HEK293T (cell line): ENCODE results near the gene DNAJC4.

Experiments used
- CTCF ChIA-PET: fragments of 350-600 bp; formaldehyde crosslinking; extraction: SDS; loops from one replicate; lab custom pipeline; 2021; ENCODE audit warnings: antibody characterized with exemption, inconsistent platforms; lab: Yijun Ruan, JAX
- POLR2A ChIA-PET: fragments of 350-600 bp; formaldehyde crosslinking; extraction: SDS; loops from one replicate; lab custom pipeline; 2020; ENCODE audit warnings: antibody characterized with exemption, inconsistent platforms; lab: Yijun Ruan, JAX
- DNase-seq: peaks from one replicate; pipeline ENCODE4 v3.0.0; 2012; ENCODE audit warnings: mixed read lengths; ENCODE audit errors: extremely low spot score
- ARNT ChIP-seq: fragments of 450-650 bp; IDR thresholded peaks from 2 replicates; pipeline ENCODE4 v1.6.1; 2017; ENCODE audit warnings: mild to moderate bottlenecking
- BHLHE40 ChIP-seq: fragments of 450-650 bp; IDR thresholded peaks from 2 replicates; pipeline ENCODE4 v1.6.1; 2016; ENCODE audit warnings: mild to moderate bottlenecking, moderate library complexity, borderline replicate concordance
- CTBP1 ChIP-seq: fragments of 450-650 bp; IDR thresholded peaks from 2 replicates; pipeline ENCODE4 v1.6.1; 2016; ENCODE audit warnings: borderline replicate concordance
- ELF4 ChIP-seq: fragments of 450-650 bp; IDR thresholded peaks from 2 replicates; pipeline ENCODE4 v1.6.1; 2017; ENCODE audit warnings: antibody characterized with exemption
- FOXA1 ChIP-seq: fragments of 450-650 bp; IDR thresholded peaks from 2 replicates; pipeline ENCODE4 v1.6.1; 2016; ENCODE audit warnings: mild to moderate bottlenecking
- FOXK2 ChIP-seq: fragments of 450-650 bp; IDR thresholded peaks from 2 replicates; pipeline ENCODE4 v1.6.1; 2016; ENCODE audit warnings: mild to moderate bottlenecking
- FOXM1 ChIP-seq: fragments of 450-650 bp; IDR thresholded peaks from 2 replicates; pipeline ENCODE4 v1.6.1; 2017; ENCODE audit warnings: mild to moderate bottlenecking, borderline replicate concordance
- HDGF ChIP-seq: fragments of 450-650 bp; IDR thresholded peaks from 2 replicates; pipeline ENCODE4 v1.6.1; 2017; ENCODE audit warnings: antibody characterized with exemption, borderline replicate concordance
- L3MBTL2 ChIP-seq: fragments of 450-650 bp; conservative IDR thresholded peaks from 2 replicates; pipeline ENCODE4 v1.6.1; 2016; ENCODE audit warnings: mild to moderate bottlenecking
- LEF1 ChIP-seq: fragments of 450-650 bp; IDR thresholded peaks from 2 replicates; pipeline ENCODE4 v1.6.1; 2017; ENCODE audit warnings: mild to moderate bottlenecking, borderline replicate concordance
- NFRKB ChIP-seq: fragments of 450-650 bp; IDR thresholded peaks from 2 replicates; pipeline ENCODE4 v1.6.1; 2016; ENCODE audit warnings: mild to moderate bottlenecking, moderate library complexity
- SP1 ChIP-seq: fragments of 450-650 bp; IDR thresholded peaks from 2 replicates; pipeline ENCODE4 v1.6.1; 2017
- SUZ12 ChIP-seq: fragments of 450-650 bp; IDR thresholded peaks from 2 replicates; pipeline ENCODE4 v1.6.1; 2016; ENCODE audit warnings: mild to moderate bottlenecking
- TARDBP ChIP-seq: fragments of 450-650 bp; IDR thresholded peaks from 2 replicates; pipeline ENCODE4 v1.6.1; 2016
- ZNF384 ChIP-seq: fragments of 450-650 bp; IDR thresholded peaks from 2 replicates; pipeline ENCODE4 v1.6.1; 2016
- TF ChIP-seq, protein P1 (sequence below): fragments of 450-650 bp; IDR thresholded peaks from 2 replicates; pipeline ENCODE4 v1.6.1; 2016

The DNAJC4 gene

DNA sequence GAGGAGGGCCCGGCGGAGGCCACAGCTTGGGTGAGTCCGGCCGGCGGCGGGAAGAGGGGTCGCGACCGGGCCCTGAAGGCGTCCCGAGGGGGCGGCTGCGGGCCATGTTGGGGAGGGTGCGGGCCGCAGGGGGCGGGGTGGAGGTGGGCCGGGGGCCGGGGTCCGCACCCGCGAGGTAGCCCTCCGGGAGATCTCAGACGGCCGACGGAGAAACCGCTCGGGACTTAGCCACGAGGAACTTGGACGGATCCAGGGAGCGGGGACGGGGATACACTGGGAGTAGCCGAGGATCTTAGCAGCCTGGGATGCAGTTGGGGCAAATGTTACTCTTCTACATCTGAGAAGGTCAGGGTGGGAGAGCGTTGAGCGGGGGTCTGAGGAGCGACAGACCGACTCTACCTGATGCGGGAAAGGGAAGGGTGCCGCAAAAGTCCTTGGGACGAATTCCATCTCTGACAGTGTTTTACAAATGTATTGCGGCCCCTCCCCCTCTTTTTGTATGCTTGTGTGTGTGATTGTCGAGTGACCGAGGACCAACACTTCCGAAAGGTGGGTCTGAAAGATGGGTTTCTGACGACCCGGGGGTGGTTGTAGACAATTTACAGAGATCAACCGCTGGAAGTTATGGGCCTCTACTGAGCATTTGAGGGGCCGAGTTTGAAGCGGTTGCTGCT lies 43.7 kb upstream of the DNAJC4 start:
- DNase-seq: no peak
- no peak for TF ChIP-seq SUZ12
- TF ChIP-seq ZNF384: no peak
- TF ChIP-seq HDGF: no peak
- no peak for TF ChIP-seq FOXA1
- no peak for TF ChIP-seq FOXK2
- TF ChIP-seq, protein P1, sequence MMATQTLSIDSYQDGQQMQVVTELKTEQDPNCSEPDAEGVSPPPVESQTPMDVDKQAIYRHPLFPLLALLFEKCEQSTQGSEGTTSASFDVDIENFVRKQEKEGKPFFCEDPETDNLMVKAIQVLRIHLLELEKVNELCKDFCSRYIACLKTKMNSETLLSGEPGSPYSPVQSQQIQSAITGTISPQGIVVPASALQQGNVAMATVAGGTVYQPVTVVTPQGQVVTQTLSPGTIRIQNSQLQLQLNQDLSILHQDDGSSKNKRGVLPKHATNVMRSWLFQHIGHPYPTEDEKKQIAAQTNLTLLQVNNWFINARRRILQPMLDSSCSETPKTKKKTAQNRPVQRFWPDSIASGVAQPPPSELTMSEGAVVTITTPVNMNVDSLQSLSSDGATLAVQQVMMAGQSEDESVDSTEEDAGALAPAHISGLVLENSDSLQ: no peak
- TF ChIP-seq FOXM1: no peak
- no peak for TF ChIP-seq L3MBTL2
- no peak for TF ChIP-seq LEF1
- TF ChIP-seq BHLHE40: no peak
- TF ChIP-seq SP1: no peak
- no peak for TF ChIP-seq CTBP1
- ChIA-PET POLR2A (interaction anchor here (0.8 to 2.5 kb wide), 12 partner anchors 10 to 321 kb away, joined by 3 to 27 read pairs (median 6); partner anchors contain the start of genes COX8A, FERMT3, MACROD1 and NUDT22), CTCF (interaction anchor here (2.2 kb wide), 1 partner anchor 18 kb away, joined by 18 read pairs; no protein-coding TSS in a partner anchor)

DNA sequence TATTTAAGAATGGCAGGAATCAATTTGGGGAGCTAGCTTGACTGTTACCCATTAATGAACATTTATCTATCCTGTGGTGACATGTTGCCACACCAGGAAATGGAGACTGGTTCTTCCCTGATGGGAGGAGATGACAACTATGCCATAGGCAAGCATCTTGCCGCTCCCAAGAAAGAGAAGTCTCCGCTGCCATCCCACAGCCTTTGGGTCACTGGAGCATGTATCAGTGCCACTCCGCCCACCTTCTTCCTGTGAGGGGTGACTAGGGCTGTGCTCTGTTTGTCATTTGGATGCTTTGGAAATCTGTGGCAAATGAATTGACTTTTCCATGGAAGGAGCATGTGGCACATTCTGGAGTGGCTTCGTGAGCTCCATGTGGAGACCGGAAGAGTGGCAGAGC lies 37.9 kb upstream of the DNAJC4 start:
- POLR2A ChIA-PET: no interaction called here

DNA sequence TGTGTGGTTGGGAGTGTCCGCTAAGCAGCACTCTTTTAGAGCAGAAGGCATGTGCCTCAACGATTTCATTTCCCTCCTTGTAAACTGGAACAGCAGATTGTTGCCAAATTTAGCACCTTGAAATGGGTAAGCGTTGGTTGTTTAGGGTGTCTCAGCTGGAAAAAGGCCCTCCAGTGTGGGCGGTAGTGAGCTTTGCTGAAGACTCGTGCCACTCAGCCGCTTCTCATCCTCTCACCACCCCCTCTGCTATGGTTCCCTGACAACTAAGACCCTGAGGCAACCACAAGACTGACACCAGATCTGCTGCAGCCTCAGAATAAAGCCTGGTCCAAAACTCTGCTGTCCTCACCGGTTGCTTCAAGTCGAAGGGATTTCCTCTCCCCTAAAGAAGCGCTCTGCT lies 33.7 kb upstream of the DNAJC4 start:
- TF ChIP-seq FOXM1 (no peak), BHLHE40 (no peak), SUZ12 (no peak)
- TF ChIP-seq, protein P1: no peak
- no peak for DNase-seq
- POLR2A ChIA-PET: interaction anchor here (2.1 kb wide), 1 partner anchor 11 kb away, joined by 9 read pairs; the partner anchor contains the start of gene STIP1
- CTCF ChIA-PET: no interaction called here

More for the DNA sequence above, 37.9 kb upstream of the DNAJC4 start:
- CTCF ChIA-PET: interaction anchor here (0.6 kb wide), 1 partner anchor 45 kb away, joined by 3 read pairs; no protein-coding TSS in a partner anchor
- no peak for DNase-seq
- TF ChIP-seq L3MBTL2 (no peak), SUZ12 (no peak)
- TF ChIP-seq, protein P1: no peak

DNA sequence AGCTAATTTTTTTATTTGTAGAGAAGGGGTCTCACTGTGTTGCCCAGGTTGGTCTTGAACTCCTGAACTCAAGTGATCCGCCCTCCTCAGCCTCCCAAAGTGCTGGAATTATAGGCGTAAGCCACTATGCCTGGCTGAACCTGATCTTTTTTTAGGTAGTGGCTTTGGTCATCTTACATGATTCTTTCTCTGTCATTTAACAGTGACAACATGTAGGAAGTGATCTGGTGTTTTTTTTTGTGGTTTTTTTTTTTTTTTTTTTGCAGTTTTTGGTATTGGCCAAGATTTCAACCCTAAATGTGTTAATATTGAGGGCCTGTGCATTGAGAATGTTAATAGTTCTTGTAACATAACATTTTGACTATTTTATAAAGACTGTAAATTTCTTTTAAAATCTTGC lies 31.8 kb upstream of the DNAJC4 start:
- TF ChIP-seq NFRKB (no peak), HDGF (no peak), FOXM1 (no peak), LEF1 (no peak), ELF4 (no peak), L3MBTL2 (no peak), CTBP1 (no peak), FOXA1 (no peak), TARDBP (no peak), ZNF384 (no peak), BHLHE40 (no peak), ARNT (no peak), SUZ12 (no peak), FOXK2 (no peak), SP1 (no peak)
- TF ChIP-seq, protein P1: no peak
- ChIA-PET CTCF (no interaction called here), POLR2A (no interaction called here)

DNA sequence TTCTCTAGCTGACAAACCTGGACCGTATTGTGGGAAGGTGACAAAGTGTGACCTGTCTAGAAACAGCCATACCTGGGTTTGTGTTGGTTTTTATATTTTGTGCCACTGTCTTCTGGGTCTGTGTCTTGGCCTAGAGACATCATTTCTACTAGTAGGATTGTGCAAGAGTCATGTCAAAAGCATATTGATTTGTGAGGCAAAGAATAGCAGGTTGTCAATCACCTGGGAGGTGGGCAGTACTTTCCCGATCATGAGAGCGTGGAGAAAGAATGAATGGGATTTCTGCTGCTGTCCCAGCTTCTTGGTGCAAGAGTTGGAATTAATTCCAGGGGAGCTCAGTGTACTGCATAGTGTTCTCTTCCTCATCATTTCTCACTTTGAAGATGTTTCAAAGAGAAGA lies 28.8 kb upstream of the DNAJC4 start:
- no peak for TF ChIP-seq ELF4
- no peak for TF ChIP-seq TARDBP
- TF ChIP-seq FOXA1: no peak
- TF ChIP-seq HDGF: no peak
- TF ChIP-seq NFRKB: no peak
- TF ChIP-seq FOXM1: no peak
- no peak for TF ChIP-seq L3MBTL2
- no peak for TF ChIP-seq SUZ12
- TF ChIP-seq FOXK2: no peak
- no peak for TF ChIP-seq CTBP1
- no peak for TF ChIP-seq BHLHE40
- no peak for TF ChIP-seq ZNF384
- no peak for TF ChIP-seq LEF1
- TF ChIP-seq ARNT: no peak
- TF ChIP-seq, protein P1: no peak
- TF ChIP-seq SP1: no peak
- CTCF ChIA-PET: interaction anchor here (0.6 kb wide), 1 partner anchor 140 kb away, joined by 3 read pairs; no protein-coding TSS in a partner anchor
- POLR2A ChIA-PET: interaction anchor here (0.6 to 2.0 kb wide), 3 partner anchors 14 to 68 kb away, joined by 3 to 9 read pairs (median 4); partner anchors contain the start of gene STIP1
- no peak for DNase-seq

More for the DNA sequence above, 31.8 kb upstream of the DNAJC4 start:
- no peak for DNase-seq
